SKM-1 (cell line): ENCODE measurements around the gene KBTBD4.
"Not testable (repeated sequence)": the region's sequence is repeated elsewhere in the genome, so short reads cannot be mapped to it uniquely, and the experiment has no call there.

ENCODE experiments used
- DNase-seq: peaks from one replicate; lab custom pipeline; 2025; ENCODE audit not compliant: unreplicated experiment; lab: John Stamatoyannopoulos, UW

Gene KBTBD4

GRCh38 chr11:47591764-47592163, 13.0 kb upstream of the KBTBD4 start:
- DNase-seq: no peak

GRCh38 chr11:47589977-47590861, 11.4 kb upstream of the KBTBD4 start:
- DNase-seq: no peak

- DNase-seq: no peak
Observed at GRCh38 chr11:47589584-47589976, 10.8 kb upstream of the KBTBD4 start.

GRCh38 chr11:47589118-47589517, 10.3 kb upstream of the KBTBD4 start:
- DNase-seq: no peak

- peak; percentile 58 for DNase-seq
Observed at GRCh38 chr11:47587723-47588326, 9.1 kb upstream of the KBTBD4 start.

GRCh38 chr11:47587039-47587716, 8.4 kb upstream of the KBTBD4 start:
- no peak for DNase-seq

GRCh38 chr11:47586098-47586855, 7.5 kb upstream of the KBTBD4 start, which contains the start of gene FAM180B:
FAM180B (plus strand) TSS chr11:47586678; CDS start chr11:47586769, 91 bp downstream.
- no peak for DNase-seq

GRCh38 chr11:47583844-47584243, 5.1 kb upstream of the KBTBD4 start:
- no peak for DNase-seq

- DNase-seq: no peak
Observed at GRCh38 chr11:47577460-47578041, 1.2 kb downstream of the KBTBD4 start.

GRCh38 chr11:47573321-47573720, 5.4 kb downstream of the KBTBD4 start:
- no peak for DNase-seq

- no peak for DNase-seq
Observed at GRCh38 chr11:47572715-47573255, 6.0 kb downstream of the KBTBD4 start.

GRCh38 chr11:47571895-47572294, 6.9 kb downstream of the KBTBD4 start:
- DNase-seq: no peak

- no peak for DNase-seq
Observed at GRCh38 chr11:47571357-47571729, 7.4 kb downstream of the KBTBD4 start.

- no peak for DNase-seq
Observed at GRCh38 chr11:47570651-47571356, 8.0 kb downstream of the KBTBD4 start.

GRCh38 chr11:47569646-47570045, 9.1 kb downstream of the KBTBD4 start:
- no peak for DNase-seq

- no peak for DNase-seq
Observed at GRCh38 chr11:47566149-47566698, 12.5 kb downstream of the KBTBD4 start.

- no peak for DNase-seq
Observed at GRCh38 chr11:47565340-47566148, 13.2 kb downstream of the KBTBD4 start, which contains the start of gene PTPMT1. PTPMT1 (plus strand) TSS chr11:47565599; CDS start chr11:47565623, 24 bp downstream.

GRCh38 chr11:47564933-47565339, 13.8 kb downstream of the KBTBD4 start:
- no peak for DNase-seq

- not testable (repeated sequence) for DNase-seq
Observed at GRCh38 chr11:47564366-47564765, 14.4 kb downstream of the KBTBD4 start.
